DOHH2 (cell line): Measurements from ENCODE around the gene ENDOU.

Source experiments
- H3F3A ChIP-seq: fragments of 200-600 bp; sonication (generic), shearing (Covaris generic); 2 replicates; pipeline ENCODE4 v1.6.0; 2016; ENCODE audit warnings: antibody characterized with exemption, mild to moderate bottlenecking; ENCODE audit not compliant: control insufficient read depth, insufficient read depth
- H3K27ac ChIP-seq: fragments of 200-600 bp; sonication (generic); 2 replicates; pipeline ENCODE4 v1.5.1; 2014; ENCODE audit warnings: low read depth, mild to moderate bottlenecking, low read length, moderate library complexity
- H3K27me3 ChIP-seq: fragments of 200-600 bp; sonication (generic); 2 replicates; pipeline ENCODE4 v1.6.1; 2014; ENCODE audit warnings: mild to moderate bottlenecking, low read length, mixed read lengths; ENCODE audit not compliant: control insufficient read depth
- H3K36me3 ChIP-seq: fragments of 200-600 bp; sonication (generic); 2 replicates; pipeline ENCODE4 v1.6.1; 2014; ENCODE audit warnings: mild to moderate bottlenecking, low read length, moderate library complexity, mixed read lengths; ENCODE audit not compliant: control insufficient read depth
- H3K4me1 ChIP-seq: fragments of 200-600 bp; sonication (generic); 2 replicates; pipeline ENCODE4 v1.6.1; 2014; ENCODE audit warnings: mild to moderate bottlenecking, low read length, mixed read lengths; ENCODE audit not compliant: control insufficient read depth
- H3K4me2 ChIP-seq: fragments of 200-600 bp; sonication (generic); 2 replicates; pipeline ENCODE4 v1.6.0; 2014; ENCODE audit warnings: mild to moderate bottlenecking, low read length, moderate library complexity
- H3K4me3 ChIP-seq: fragments of 200-600 bp; sonication (generic); 2 replicates; pipeline ENCODE4 v1.5.1; 2014; ENCODE audit warnings: mild to moderate bottlenecking, low read length, mixed read lengths
- H3K79me2 ChIP-seq: fragments of 200-600 bp; sonication (generic); 2 replicates; pipeline ENCODE4 v1.6.1; 2014; ENCODE audit warnings: mild to moderate bottlenecking, low read length, mixed read lengths; ENCODE audit not compliant: control insufficient read depth
- H3K9me2 ChIP-seq: fragments of 200-600 bp; sonication (generic); replicated peaks from 2 replicates; pipeline ENCODE4 v1.6.1; 2014; ENCODE audit warnings: mild to moderate bottlenecking, low read length, mixed read lengths; ENCODE audit not compliant: control insufficient read depth
- H3K9me3 ChIP-seq: fragments of 200-600 bp; sonication (generic); 2 replicates; pipeline ENCODE4 v1.6.1; 2014; ENCODE audit warnings: antibody characterized with exemption, low read length, mixed read lengths; ENCODE audit not compliant: control insufficient read depth, insufficient read depth
- H4K20me1 ChIP-seq: fragments of 200-600 bp; sonication (generic); 2 replicates; pipeline ENCODE4 v1.6.0; 2014; ENCODE audit warnings: low read depth, mild to moderate bottlenecking, antibody characterized with exemption, low read length, moderate library complexity; ENCODE audit not compliant: control insufficient read depth, insufficient read depth
- EZH2phosphoT487 ChIP-seq: fragments of 200-600 bp; sonication (generic); IDR thresholded peaks from 2 replicates; pipeline ENCODE4 v1.6.1; 2017; ENCODE audit warnings: borderline replicate concordance, mild to moderate bottlenecking, antibody characterized with exemption, low read length, moderate library complexity, mixed read lengths
- TF ChIP-seq, protein P1 (sequence below): fragments of 200-600 bp; sonication (generic); IDR thresholded peaks from one replicate; pipeline ENCODE4 v1.5.1; 2014; ENCODE audit warnings: antibody characterized with exemption, mild to moderate bottlenecking, low read depth, low read length; ENCODE audit not compliant: poor library complexity, severe bottlenecking

The ENDOU gene

DNA sequence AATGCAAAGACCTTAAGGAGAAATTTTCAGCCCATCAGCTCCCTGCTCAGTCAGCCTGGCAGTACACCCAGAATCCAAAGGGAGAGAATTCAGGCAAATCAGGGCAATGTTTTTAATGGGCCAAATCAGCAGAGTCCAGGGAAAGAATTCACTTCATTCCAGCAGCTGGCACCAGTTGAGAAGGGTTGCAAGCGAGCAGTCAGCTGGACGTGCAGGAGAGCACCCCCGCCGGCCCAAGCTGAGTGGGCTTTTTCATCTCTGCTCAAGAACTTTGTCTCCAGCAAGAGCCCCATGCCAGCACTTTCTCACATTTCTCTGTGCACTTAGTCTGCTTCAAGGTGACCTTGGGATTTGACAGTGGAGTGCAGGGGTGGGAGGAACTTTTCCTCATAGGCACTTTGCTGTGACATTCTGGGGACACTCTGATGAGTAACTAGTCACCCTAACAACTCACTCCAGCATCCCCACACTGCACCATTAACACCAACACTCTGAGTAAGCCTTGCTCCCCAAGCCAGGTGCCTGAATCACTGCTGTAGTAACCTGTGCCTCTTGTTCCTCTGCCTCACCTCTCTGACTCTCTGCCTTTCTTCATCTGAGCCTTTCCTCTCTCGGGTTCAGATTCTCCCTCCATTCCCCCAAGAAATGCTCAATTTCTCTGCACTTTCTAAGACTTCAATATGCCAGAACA, 2.2 kb downstream of the ENDOU start:
- no peaks in the 10 kb centered on the region for H3K9me2 ChIP-seq
- no peaks in the 10 kb centered on the region for H3K36me3 ChIP-seq
- H3K9me3 ChIP-seq: no peaks in the 10 kb centered on the region
- H3K27ac ChIP-seq: no peak overlapping the region
- no peaks in the 10 kb centered on the region for H3K27me3 ChIP-seq
- peaks cover 4% of the 10 kb centered on the region; the same call in 1 of the 2 replicates for H3F3A ChIP-seq
- no peak overlapping the region for H3K4me3 ChIP-seq
- H3K4me2 ChIP-seq: no peak overlapping the region
- TF ChIP-seq, protein P1, sequence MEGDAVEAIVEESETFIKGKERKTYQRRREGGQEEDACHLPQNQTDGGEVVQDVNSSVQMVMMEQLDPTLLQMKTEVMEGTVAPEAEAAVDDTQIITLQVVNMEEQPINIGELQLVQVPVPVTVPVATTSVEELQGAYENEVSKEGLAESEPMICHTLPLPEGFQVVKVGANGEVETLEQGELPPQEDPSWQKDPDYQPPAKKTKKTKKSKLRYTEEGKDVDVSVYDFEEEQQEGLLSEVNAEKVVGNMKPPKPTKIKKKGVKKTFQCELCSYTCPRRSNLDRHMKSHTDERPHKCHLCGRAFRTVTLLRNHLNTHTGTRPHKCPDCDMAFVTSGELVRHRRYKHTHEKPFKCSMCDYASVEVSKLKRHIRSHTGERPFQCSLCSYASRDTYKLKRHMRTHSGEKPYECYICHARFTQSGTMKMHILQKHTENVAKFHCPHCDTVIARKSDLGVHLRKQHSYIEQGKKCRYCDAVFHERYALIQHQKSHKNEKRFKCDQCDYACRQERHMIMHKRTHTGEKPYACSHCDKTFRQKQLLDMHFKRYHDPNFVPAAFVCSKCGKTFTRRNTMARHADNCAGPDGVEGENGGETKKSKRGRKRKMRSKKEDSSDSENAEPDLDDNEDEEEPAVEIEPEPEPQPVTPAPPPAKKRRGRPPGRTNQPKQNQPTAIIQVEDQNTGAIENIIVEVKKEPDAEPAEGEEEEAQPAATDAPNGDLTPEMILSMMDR: no peak
- TF ChIP-seq EZH2phosphoT487: no peak
- no peaks in the 10 kb centered on the region for H4K20me1 ChIP-seq
- no peaks in the 10 kb centered on the region for H3K79me2 ChIP-seq
- peaks cover 28% of the 10 kb centered on the region for H3K4me1 ChIP-seq

DNA sequence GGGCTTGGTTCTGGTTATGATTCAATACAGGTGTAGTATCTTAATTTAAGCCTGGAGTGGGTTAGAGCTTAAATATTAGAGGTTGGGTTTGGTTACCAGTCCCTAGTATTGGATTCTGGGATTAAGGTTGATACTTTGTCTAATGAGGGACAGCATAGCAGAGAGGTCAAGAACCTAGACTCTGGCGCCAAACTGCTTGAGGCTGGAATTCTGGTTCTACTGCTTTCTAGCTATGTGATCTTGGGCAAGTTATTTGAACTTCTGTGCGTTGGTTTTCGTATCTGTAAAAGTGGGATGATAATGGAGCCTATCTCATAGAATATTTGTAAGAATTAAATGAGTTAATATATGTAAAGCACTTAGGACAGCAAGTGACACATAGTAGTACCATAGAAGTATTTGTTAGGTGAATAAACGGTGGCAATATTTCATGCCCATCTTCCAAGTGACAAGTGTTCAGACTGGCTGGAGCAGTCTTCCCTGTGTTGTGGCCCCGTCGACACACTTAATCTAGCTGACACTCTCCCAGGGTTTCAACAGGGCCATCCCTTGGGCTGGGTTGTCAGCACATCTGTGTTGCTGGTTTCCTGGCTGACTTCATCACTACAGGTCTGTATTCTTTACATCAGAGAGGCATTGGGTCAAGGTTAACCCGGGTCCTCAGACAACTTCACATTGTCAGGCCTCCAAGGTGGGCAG, 3.0 kb downstream of the ENDOU start:
- Histone ChIP-seq H3K9me3 (no peaks in the 10 kb centered on the region), H3K4me2 (no peak overlapping the region), H3K27ac (no peak overlapping the region), H3K79me2 (no peaks in the 10 kb centered on the region), H3F3A (peaks cover 4% of the 10 kb centered on the region; the same call in 1 of the 2 replicates), H3K4me1 (peaks cover 31% of the 10 kb centered on the region), H3K9me2 (no peaks in the 10 kb centered on the region), H4K20me1 (no peaks in the 10 kb centered on the region), H3K4me3 (no peak overlapping the region), H3K36me3 (no peaks in the 10 kb centered on the region), H3K27me3 (no peaks in the 10 kb centered on the region)
- TF ChIP-seq, protein P1: no peak
- TF ChIP-seq EZH2phosphoT487: no peak

DNA sequence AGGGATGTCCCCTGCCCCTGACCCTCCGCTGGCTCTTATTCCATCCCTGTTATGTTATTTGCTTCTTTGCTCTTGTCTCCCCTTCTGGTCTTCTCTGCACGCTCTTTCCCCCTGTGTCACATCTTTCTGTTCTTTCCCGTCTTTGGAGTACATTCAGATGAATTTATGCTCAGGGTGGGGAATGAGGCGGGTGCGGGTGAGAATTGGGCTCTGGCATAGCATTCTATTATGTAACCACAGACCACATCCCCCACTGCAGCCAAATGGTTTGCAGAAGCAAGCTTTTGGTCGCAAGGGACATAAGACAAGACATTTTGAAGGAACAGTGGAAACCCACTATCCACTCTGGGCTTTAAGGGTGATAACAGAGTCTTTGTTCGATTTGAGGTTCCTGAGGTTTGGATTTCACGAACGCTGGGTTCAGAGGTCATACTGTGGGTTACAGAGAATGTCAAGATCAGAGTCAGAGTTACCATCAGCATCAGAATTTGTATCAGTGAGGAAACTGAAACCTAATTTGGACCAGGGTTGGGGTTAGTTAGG, 3.8 kb downstream of the ENDOU start:
- no peak overlapping the region for H3K4me2 ChIP-seq
- H4K20me1 ChIP-seq: no peaks in the 10 kb centered on the region
- H3K27me3 ChIP-seq: no peaks in the 10 kb centered on the region
- no peak overlapping the region for H3K4me3 ChIP-seq
- TF ChIP-seq EZH2phosphoT487: no peak
- TF ChIP-seq, protein P1: no peak
- H3K9me3 ChIP-seq: no peaks in the 10 kb centered on the region
- peaks cover 4% of the 10 kb centered on the region; the same call in 1 of the 2 replicates for H3F3A ChIP-seq
- no peaks in the 10 kb centered on the region for H3K79me2 ChIP-seq
- no peaks in the 10 kb centered on the region for H3K9me2 ChIP-seq
- H3K27ac ChIP-seq: no peak overlapping the region
- peaks cover 29% of the 10 kb centered on the region for H3K4me1 ChIP-seq
- no peaks in the 10 kb centered on the region for H3K36me3 ChIP-seq
